Kidney epithelial cell (primary cell): ENCODE data around the gene GABPB1. TPM values are rescaled to one million over a fixed set of nuclear protein-coding genes. Genes with fewer than 3 reads are reported as not detected.

Source experiments
- DNase-seq: peaks from one replicate; pipeline ENCODE4 v3.0.0-alpha.2; 2010; ENCODE audit warnings: low read depth
- H3K27me3 ChIP-seq: 2 replicates; pipeline ENCODE4 v1.6.0; 2011; ENCODE audit warnings: low read length; ENCODE audit not compliant: control insufficient read depth, insufficient read depth
- H3K36me3 ChIP-seq: 2 replicates; pipeline ENCODE4 v1.5.1; 2011; ENCODE audit warnings: low read length; ENCODE audit not compliant: control insufficient read depth, insufficient read depth
- H3K4me3 ChIP-seq: 2 replicates; pipeline ENCODE4 v1.5.1; 2011; ENCODE audit warnings: low read depth, mild to moderate bottlenecking, control low read depth, low read length
- total RNA-seq: library from RNA; depleted of rRNA; stranded (reverse); fragments of >200 nt; gene quantifications from 2 replicates; pipeline ENCODE4 v1.2.3, GENCODE V29; 2015
- TF ChIP-seq, protein P1 (sequence below): IDR thresholded peaks from 2 replicates; pipeline ENCODE4 v1.5.1; 2011; ENCODE audit warnings: mild to moderate bottlenecking, moderate library complexity, low read length, control low read depth, inconsistent platforms; ENCODE audit not compliant: insufficient read depth, poor library complexity, severe bottlenecking

GABPB1 gene
- total RNA-seq, 1 donor from 2014 or later = 44.2 TPM

DNA sequence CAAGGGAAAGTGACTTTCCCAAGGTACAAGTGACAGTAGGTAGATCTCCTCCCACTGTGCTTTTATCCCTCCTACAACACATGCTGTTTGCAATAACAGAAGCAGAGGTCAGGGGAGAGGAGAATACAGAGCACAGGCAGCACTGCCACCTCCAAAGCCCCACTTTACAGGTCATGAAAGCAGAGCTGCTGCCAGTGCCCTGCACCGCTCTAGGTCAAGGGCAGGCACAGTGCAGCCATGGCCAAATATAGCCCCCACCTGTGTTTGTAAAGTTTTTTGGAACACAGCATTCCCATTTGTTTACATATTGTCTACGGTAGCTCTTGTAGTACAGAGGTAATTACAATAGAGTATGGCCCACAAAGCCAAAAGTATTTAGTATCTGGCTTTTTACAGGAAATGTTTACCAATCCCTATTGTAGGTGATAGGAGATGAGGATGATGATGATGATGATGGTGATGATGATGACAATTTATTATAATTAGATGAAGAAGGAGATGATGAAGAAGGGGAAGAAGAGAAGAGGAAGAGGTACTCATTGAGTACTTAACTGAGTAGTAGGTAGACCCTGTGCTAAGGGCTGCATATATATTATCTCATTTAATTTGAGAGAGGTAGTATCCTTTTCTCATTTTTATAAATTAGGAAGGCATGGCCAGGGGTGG, 109.9 kb downstream of the GABPB1 start:
- no peak overlapping the region for H3K4me3 ChIP-seq
- H3K27me3 ChIP-seq = no peaks in the 10 kb centered on the region
- DNase-seq = no peak
- TF ChIP-seq, protein P1, sequence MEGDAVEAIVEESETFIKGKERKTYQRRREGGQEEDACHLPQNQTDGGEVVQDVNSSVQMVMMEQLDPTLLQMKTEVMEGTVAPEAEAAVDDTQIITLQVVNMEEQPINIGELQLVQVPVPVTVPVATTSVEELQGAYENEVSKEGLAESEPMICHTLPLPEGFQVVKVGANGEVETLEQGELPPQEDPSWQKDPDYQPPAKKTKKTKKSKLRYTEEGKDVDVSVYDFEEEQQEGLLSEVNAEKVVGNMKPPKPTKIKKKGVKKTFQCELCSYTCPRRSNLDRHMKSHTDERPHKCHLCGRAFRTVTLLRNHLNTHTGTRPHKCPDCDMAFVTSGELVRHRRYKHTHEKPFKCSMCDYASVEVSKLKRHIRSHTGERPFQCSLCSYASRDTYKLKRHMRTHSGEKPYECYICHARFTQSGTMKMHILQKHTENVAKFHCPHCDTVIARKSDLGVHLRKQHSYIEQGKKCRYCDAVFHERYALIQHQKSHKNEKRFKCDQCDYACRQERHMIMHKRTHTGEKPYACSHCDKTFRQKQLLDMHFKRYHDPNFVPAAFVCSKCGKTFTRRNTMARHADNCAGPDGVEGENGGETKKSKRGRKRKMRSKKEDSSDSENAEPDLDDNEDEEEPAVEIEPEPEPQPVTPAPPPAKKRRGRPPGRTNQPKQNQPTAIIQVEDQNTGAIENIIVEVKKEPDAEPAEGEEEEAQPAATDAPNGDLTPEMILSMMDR = no peak
- H3K36me3 ChIP-seq = no peaks in the 10 kb centered on the region

DNA sequence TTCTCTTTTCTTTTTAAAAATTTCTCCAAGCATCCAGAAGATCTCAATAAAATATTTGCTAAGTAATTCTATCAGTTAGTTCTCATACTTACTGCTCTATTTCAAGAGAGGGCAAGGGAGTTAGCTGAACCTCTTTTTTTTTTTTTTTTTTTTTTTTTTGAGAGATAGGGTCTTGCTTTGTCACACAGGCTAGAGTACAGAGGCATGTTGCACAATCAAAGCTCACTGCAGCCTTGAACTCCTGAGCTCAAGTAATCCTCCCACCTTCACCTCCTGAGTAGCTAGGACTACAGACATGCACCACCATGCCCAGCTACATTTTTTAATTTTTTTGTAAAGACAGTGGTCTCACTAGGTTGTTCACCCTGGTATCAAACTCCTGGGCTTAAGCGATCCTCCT, 110.8 kb downstream of the GABPB1 start:
- Histone ChIP-seq H3K4me3 (no peak overlapping the region), H3K36me3 (no peaks in the 10 kb centered on the region), H3K27me3 (no peaks in the 10 kb centered on the region)
- TF ChIP-seq, protein P1 = no peak
- DNase-seq = no peak

DNA sequence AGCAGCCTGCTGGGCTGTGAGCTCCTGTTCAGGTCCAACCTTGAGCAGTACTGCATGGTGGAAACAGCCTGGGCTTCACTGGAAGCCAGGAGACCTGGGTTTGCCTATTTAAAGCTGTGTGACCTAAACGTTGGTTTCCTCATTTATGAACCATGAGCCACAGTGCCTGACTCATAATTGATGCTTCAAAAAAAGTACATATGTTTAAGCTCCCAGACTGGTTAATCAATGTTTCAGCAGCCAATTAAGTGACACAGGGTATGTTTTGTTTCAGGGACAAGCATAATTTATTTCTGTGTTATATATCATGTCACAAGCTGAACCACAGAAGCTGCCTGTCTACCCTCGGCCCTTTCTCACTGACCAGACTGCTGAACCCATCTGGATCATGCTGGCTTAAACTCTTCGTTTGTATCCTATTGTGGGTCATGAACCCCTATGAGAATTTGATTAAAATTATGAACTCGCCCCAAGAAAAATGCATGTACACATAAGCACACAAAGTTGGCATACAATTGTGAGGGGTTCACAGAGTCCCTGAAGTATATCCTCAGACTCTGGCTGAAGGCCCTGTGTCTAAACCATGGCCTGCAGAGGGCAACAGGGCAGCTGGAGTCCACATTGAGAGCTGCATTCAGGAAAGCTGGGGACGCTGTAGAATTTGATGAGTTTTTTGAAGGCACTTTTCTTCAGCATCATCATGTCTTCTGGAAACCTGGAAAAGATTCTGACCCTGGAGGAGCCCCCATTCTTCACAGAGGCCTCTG, 113.1 kb downstream of the GABPB1 start:
- TF ChIP-seq, protein P1 = no peak
- no peak overlapping the region for H3K4me3 ChIP-seq
- no peaks in the 10 kb centered on the region for H3K27me3 ChIP-seq
- peak; percentile 37 for DNase-seq
- no peaks in the 10 kb centered on the region for H3K36me3 ChIP-seq

DNA sequence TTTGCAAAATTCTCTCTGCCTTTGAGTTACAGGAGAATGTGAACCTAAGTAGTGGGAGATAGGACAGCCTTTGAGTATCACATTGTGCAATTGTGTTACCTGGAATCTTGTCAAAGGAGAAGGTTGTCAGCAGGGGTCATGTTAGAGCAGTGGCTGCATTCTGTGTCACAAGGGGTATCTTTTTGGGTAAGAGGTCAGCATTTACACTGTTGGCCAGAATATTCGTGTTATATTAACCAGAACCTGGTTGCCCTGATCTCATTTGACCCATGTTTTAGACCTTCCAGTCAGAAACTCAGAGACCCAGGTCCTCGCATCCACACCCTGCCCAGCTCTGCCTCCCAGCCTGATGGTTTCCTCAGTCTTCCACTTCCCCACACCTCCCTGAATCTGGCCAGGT, 116.7 kb downstream of the GABPB1 start:
- no peak for DNase-seq
- TF ChIP-seq, protein P1 = no peak
- H3K36me3 ChIP-seq = no peaks in the 10 kb centered on the region

DNA sequence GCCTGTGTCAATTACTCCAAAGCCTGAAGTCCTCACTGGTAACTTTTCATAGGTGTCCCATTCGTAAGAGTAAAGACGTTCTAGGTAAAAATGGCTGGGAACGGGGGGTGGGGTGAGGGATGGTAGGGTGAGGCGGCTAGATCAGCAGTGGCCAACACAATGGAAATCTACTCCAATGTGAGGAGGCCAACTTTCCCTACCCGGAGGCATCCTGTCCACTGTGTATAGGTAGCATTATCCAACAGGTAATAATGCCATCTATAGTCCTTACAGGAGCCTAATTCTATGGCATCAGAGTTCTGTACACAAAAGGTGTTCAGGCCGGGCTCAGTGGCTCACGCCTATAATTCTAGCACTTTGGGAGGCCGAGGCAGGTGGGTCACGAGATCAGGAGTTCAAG, 118.6 kb downstream of the GABPB1 start:
- no peaks in the 10 kb centered on the region for H3K27me3 ChIP-seq
- no peak overlapping the region for H3K4me3 ChIP-seq
- H3K36me3 ChIP-seq = no peaks in the 10 kb centered on the region
- no peak for DNase-seq
- TF ChIP-seq, protein P1 = no peak

More for the DNA sequence above, 116.7 kb downstream of the GABPB1 start:
- H3K27me3 ChIP-seq = no peaks in the 10 kb centered on the region
- H3K4me3 ChIP-seq = no peak overlapping the region
